SKM-1 treated with dmso at 0.1 percent for 144 hours (cell line): ENCODE results near the gene KAZN.

ENCODE experiments used
- DNase-seq: peaks from one replicate; lab custom pipeline; 2025; ENCODE audit not compliant: unreplicated experiment; lab: John Stamatoyannopoulos, UW

The KAZN gene

DNA sequence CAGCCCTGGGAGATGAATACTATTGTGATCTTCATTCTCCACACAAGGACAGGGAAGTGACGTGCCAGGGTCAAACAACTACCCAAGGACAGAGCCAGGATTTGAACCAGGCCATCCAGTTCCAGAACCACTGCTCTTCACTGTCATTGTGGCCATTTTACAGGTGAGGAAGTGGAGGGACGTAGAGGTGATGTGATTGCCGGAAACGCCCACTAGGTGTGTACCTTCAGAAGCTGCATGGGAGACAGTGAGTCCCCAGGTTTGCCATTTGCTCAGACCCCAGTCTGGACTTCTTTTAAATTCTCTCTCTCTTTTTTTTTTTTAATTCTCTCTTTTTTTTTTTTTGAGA lies 347.5 kb downstream of the KAZN start:
- DNase-seq, result no peak

DNA sequence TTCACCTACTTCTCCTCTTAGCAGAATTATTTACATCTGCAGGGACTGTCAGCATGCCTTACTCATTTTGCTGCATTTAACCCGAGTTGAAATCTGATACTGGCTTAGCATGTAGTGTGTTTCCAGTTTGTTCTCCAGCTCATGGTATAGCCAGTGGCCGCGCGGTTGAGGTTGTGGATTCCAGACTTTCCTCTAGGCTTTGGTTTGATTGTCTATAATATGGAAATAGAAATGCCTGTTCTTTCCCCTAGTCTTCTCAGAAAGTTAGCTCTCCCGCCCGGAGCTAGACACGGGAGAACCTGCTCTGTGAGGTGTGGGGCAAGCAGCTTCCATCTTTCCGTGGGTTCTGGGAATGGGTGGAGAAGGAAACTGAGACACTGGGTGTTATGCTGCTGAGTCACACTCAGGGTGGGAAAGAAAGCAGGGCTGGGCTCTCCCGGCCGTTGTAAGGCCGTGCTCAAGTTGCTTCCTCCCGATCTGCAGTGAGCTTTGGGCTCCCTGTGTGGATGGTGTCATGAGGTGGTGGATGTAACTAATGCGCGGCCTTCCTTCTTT lies 348.3 kb downstream of the KAZN start:
- DNase-seq, result no peak

DNA sequence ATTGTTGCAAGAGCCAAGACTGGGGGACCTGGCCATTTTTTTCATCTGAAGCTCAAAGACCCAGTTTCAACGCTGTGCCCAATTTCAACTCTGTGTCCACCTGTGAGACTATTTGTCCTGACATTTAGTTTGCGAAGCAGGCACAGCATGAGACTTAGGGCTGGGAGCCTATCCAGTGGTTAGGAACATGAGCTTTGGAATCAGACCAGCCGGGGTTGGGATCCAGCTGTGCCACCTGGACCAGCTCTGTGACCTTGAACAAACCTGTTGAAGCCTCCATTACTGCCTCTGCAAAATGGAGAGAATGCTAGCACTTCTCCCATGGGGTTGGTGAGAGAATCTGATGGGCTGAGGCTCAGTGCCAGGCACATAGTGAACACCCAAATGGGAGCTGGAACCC lies 348.9 kb downstream of the KAZN start:
- DNase-seq, result no peak

DNA sequence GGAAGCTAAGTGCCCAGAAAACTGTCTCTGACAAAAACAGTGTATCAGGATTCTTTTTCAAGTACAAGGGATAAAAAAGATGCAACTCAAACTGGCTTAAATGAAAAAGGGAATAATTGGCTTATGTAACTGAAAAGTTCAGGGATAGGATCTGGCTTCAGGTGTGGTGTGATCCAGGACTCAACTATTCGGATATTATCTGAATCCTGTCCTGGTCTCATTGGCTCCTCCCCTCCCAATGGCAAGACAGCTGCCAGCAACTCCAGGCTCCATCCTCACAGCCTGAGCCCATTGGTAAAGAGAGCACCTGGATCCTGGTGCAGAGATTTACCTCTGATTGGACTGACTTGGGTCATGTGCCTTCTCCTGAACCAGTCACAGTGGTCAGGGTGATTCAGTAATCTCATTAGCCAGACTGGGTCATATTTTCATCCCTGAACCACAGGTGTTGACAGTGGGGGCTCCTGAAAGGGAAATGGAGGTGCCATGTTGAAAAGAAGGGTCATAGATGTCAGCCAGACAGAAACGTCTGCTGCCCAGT lies 349.7 kb downstream of the KAZN start:
- no peak for DNase-seq

DNA sequence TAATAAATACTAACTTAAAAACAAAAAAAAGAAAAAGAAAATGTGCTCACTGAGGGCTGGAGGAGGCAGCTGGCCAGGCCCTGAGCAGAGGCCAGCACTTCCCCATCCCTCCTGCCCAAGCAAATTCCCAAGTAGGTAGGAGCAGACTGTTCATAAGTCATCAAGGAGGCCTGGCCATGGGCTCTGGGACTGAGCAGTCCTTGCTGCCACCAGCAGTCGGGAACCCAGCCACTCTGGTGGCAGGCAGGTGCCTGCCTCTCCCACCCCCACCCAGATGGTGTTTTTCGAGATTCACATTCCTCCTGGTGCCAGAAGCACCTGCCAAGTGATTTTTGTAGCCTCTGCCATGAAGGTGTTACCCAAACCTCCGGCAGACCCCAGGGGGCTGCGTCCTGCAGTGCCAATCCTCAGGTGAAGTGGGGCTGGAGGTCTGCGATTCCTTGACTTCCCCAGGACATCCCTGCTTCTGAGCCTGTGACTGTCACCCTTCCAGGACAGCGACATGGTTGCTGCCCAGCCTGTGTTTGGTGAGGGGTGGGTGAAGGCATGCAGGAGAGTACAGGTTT lies 350.9 kb downstream of the KAZN start:
- no peak for DNase-seq

DNA sequence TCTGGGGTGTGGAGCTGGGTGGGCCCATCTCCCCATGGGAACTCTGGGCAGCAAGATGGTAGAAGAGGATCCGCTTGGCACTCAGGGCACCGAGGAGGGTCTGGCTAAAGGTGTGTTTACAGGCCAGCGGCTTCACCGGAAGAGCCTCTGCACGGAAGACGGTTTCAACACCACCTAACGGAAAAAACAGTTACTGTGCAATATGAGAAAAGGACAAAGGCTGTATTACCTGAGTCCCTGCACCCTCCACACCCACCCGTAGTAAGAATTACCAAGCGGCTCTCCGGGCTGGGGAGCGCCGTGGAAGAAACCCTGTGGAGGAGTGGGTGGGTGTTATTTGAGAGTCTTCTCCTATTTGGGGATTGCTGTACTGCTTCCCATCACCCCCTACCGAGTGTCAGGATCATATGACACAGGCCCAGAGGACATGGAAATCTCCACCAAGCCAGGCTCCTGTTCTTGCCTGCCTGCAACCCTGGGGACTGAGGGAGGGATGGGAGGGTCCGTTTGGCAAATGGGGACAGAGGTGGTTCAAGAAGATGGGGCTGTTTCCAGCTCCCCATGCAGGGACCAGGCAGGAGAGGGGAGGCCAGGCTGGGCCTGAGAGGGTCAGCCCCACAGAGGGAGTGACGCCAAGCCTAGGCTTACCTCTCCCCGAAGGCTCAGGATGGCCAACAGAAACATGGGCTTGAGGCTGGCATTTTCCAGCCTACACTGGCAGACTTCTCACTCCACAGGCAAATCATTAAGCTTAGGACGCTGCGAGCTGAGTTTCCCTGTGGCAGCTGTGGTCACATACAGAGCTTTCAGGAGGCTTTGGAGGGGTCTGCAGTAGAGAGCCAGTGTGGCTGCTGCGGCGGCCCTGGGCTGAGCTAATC lies 351.6 kb downstream of the KAZN start:
- no peak for DNase-seq

DNA sequence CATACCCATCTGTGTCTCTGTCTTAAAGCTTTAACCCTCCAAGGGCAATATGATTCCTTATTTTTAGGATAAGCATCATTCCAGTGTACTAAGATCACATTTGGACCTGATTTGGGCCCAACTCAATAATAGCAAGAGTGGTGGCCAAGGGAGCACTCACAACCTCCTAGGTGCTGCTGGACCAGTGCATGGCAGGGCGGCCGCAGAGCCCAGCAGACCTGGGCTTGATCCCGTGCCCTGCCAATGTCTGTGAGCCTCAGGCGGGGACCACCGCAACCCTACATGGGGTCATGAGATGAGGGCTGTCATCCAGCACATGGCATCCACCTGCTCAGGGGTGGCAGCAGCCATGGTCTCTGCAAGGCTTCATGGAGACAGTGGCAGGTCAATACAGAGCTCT lies 353.3 kb downstream of the KAZN start:
- DNase-seq, result no peak

DNA sequence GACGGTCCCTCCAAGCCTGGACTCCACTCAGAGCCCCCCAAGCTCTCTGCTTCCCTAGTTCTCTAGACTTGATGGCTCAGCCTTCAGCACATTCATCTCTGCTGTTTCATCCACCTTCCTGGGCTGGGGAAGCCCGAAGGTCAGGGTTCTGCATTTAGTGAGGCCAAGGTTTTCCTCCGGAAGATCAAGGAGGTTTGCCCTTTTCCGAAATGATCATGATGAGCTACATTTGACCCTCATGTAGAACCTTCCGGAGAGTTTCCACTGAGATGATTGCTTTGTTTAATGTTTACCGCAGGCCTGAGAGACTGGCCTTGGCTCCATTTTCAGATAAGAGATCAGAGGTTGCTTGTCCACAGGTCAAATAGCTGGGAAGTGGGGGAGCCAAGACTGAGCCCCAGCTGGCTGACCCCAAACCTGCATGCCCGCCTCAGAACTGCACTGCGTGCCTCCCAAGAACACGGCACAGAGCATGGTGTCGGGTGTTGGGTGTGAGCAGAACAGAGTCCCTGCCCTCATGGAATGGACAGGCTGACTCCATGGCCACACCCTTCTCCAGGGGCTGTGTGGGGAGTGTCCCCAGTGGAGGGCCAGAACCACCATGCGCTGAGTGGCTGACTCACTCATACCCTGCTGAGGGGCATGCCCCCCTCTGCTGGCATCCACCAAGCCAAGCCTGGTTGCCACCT lies 354.3 kb downstream of the KAZN start:
- no peak for DNase-seq

DNA sequence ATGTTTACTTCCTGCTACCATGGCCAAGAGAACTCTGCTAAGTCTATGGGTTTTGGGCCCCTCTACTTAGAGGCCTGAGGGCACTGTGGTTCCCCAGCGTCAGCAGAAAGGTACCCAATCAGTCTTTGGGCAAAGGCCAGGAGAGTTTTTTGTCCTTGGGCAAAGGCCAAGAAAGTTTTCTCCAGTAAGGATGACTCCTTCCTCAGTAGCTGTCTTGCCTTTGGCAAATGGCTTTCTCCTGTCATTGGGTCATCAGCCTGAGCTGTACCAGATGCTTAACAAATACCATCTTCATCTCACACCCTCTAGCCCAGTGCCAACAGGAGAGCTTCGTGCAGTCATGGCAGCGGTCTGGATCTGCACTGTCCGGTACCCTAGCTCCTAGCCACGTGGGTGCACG lies 355.7 kb downstream of the KAZN start:
- no peak for DNase-seq

DNA sequence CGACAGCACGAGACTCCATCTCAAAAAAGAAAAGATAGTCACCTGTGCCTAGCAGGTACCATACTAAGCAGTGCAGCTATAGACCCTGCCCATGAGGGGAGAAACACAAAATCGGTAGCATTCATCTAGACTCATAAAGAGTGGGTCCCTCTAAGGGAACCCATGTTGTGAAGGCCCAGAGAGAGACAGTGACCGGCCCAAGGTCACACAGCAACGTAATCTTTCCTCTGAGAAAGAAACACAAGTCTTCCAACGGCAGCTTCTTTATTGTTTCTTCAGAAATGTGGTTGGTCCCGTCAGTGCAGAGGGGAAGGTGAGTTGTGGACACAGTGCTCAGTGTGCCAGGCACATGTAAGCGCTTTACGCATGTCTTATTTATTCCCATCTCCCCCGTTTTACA lies 356.4 kb downstream of the KAZN start:
- DNase-seq, result no peak

DNA sequence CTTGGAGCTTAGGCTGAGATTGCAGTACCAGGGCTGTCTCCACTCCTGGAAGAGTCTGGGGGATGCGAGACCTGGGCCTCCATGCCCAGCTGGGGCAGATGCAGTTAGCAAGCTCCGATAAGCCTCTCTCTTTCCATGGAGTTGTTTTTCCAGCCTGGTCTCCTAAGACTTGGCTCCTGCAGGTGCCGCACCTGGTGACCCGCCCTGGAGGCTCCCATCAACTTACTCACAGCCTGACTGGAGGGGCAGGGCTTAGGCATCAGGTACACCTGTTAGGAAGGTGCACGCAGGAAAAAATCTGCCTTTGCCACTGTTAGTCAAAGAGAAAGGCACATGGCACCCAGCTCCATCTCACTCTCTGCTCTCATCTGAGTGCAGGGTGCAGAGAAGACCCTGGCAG lies 356.9 kb downstream of the KAZN start:
- DNase-seq, result no peak

DNA sequence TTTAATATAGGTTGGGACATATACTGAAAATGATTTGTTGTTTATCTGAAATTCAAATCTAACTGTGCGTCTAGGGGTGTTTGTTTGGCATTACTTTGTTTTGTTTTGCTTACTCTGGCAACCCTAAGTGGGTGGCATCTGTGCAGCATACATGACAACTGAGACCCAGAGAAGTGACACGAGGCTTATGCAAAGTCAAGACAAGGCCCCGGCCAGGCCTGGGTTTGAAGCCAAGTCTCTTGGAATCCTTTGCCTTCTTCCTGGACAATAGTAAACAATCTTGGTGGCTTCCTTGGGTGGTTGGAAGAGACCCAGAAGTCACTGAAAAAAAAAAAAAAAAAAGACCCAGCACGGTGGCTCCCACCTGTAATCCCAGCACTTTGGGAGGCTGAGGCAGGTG lies 357.5 kb downstream of the KAZN start:
- DNase-seq, result no peak

DNA sequence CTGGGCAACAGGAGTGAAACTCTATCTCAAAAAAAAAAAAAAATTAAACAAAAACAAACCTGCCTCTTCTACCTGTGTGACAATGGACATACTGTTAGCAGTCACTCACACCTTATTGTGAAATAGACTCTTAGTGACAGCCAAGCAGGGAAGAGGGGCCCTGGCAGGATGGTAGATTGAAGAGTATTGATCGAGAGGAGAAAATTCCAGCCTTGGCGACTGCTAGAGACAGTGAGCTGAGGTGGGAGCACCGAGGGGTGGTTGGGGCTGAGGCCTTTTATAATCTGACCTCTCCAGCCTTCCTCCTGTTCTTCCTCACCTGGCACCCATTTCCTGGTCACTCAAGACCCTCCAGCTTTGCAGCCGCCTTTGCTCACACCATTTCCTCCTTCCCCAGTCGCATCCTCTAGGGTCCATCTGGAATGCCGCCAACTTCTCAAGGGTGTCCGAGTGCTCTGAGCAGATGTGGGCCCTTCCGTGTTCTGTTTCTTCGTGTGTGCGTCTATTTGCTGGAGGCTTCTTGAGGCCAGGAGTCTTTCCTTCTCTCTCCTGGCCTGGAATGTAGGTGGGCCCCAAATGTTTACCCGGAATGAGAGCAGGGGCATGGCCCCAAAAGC lies 358.2 kb downstream of the KAZN start:
- DNase-seq, result no peak

DNA sequence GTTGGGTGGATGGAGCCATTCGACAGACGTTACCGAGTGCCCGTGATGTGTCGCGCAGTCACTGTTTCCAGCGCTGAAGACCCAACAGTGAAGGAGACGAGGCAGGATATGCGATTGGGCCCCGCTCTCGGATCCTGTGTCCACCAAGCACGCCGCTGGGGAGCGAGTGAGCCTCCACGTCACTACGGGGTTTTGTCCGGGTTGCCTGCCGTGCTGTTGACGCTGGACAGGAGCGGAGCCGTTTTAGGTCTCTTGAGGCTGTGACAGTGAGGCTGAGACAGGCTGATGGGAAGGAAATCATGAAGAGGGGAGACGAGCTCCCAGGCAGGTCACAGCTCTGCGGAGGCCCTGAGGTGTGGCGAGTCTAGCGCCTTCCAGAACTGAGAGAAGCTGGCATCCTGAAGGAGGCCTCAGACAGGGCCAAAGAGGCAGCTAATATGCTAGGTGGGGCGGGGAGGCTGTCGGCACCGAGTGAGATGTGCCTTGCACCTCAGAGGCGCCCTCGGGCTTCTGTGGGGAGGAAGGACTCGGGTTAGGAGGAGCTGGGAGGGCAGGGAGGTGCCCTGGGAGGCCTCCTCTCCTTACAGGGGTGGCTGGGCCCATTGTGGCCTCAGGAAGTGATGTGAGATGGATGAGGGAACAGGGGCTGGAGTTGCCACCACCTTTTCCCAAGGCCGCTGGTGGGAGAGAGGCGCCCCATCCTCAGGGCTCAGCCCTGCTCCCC lies 359.1 kb downstream of the KAZN start:
- no peak for DNase-seq

DNA sequence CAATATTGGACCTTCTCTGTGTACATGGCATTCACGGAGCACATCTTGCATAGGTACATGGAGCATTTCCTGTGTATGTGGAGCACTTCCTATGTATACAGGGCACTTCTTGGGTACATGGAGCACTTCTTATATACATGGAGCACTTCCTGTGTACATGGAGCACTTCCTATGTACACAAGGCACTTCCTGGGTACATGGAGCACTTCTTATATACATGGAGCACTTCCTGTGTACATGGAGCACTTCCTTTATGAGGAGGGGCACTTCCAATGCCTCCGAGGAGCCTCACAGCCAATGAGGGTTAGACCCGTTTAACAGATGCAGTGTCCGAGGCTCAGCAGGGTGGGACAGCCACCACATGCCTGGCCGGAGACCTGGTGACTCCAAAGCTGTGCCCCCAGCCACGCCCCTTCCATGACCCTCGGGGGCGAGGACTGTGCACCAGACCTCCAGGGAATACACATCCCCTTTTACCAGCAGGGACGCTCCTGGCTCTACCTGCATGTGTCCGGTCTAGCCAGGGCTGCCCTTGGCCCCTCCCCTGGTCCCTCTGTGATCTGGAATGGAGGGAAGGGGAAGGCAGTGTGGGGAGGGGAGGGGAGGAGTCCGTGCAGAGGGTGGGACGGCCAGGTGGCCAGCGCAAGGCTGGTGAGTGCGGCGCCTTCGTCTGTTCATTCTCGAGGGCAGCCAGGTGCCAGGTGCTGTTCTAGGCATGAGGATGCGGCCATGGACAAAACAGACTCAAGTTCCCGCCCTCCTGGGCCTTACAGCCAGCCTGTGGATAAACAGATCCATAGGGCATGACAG lies 360.0 kb downstream of the KAZN start:
- no peak for DNase-seq

DNA sequence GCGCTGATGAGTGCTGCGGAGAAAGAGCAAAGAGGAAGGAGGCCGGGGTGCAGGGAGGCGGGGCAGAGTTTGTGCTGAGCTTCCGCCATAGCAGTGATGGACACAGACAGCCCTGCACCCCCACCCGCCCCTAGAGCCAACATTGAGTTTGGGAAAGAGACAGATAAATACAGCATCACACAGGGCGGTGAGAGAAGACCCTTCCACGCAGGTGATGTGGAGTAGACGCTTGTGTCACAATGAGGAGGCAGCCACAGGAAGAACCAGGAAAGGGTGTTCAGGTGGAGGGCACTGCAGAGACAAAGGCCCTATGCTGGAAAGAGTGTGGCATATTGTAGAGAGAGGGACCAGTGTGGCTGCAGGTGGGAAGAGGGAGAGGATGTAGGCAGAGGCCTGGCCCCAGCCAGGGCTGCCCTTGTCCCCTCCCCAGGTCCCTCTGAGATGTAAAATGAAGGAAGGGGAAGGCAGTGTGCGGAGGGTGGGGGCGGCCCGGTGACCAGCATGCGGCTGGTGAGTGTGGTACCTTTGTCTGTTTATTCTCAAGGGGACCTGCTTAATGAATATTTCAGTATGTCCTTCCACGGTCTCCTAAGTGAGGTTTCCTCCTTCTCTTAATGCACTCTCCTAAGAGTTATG lies 360.7 kb downstream of the KAZN start:
- DNase-seq, result no peak

DNA sequence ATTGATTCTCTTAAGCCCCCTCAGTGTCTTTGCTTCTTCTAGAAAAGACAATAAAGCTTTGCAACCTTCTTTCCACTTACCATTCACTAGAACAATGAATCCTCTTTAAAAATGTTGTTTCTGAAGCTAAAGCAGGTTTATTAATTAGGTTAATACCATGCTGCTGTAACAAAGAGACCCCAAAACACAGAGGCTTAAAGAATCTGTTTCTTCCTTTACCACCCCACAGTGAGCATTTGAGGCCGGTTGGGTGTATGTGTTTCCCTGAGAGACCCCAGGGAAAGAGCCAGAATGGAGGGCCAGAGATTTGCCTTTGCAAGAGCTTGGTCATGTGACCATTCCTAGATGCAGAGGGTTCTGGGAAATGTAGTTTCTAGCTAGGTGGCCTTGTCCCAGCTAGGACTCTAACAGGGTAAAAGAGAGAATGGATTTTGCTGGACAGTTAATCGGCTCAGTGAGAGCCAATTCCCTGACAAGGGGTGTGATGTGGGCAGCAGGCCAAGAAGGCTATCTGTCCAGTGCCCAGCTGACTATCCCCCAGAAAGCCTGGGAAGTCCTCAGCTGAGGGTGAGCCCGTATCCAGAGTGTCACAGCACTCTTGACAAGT lies 363.3 kb downstream of the KAZN start:
- no peak for DNase-seq

DNA sequence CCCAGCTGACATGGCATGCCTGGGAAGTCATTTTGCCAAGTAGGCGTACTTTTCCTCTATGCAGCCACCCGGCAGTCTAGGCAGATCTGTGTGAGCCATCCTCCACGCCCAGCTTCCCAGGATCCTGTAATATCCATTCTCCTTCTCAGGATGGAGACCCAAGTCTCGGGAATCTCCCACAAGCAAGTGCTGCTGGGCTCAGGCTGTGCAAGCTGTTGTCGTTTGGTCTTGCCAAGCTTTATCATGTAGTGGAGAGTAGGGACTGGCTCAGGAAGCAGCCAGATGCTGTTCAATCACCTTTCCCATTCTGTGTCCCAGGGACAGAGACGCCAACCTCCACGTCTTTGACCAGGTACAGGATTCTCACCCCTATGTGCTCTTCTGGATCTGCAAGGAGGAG lies 363.9 kb downstream of the KAZN start:
- DNase-seq, result no peak
